ENCODE measurements around the gene CTNNA2.

Gene CTNNA2

GRCh38 chr2:80080957-80081356, 568.1 kb downstream of the CTNNA2 start:
- TF ChIP-seq GATA2 (IDR thresholded peaks at IDR 0.05; ENCODE audit: low read depth, low read length) (no peak), GATA3 (IDR thresholded peaks at IDR 0.05; ENCODE audit: low read depth, low read length) (no peak)

GRCh38 chr2:80086831-80087230, 574.0 kb downstream of the CTNNA2 start:
- TF ChIP-seq GATA2 (IDR thresholded peaks at IDR 0.05; ENCODE audit: low read depth, low read length) = peak; percentile 37
- TF ChIP-seq GATA3 (IDR thresholded peaks at IDR 0.05; ENCODE audit: low read depth, low read length) = 0 out of 2 replicates have a peak, but pooled peaks have one; percentile 28

GRCh38 chr2:80091237-80091636, 578.4 kb downstream of the CTNNA2 start:
- TF ChIP-seq GATA2 (IDR thresholded peaks at IDR 0.05; ENCODE audit: low read depth, low read length) (peak; percentile 41; the same call in 1 of the 2 replicates), GATA3 (IDR thresholded peaks at IDR 0.05; ENCODE audit: low read depth, low read length) (no peak)

DNA sequence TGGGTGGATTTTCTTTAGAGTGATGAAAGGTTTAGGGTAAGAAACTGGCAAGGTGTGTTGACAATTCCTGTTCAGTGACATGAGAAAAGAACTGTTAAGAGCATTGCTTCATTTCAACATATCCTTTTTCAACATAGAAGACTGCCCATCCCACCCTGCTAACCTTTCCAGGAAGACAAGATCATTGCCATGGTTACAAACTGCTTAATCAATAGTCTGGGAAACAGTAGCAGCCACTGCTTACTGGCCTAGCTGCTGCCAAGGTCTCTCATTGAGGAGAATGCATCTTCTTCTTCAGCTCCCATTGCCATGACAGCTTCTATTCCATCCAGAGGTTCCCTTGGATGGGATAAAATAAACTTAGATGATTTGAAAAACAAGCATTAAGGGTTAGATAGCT, 579.6 kb downstream of the CTNNA2 start:
- TF ChIP-seq GATA3 (IDR thresholded peaks at IDR 0.05; ENCODE audit: low read depth, low read length) (no peak), GATA2 (IDR thresholded peaks at IDR 0.05; ENCODE audit: low read depth, low read length) (no peak)

- TF ChIP-seq GATA3 (IDR thresholded peaks at IDR 0.05; ENCODE audit: low read depth, low read length) (no peak), GATA2 (IDR thresholded peaks at IDR 0.05; ENCODE audit: low read depth, low read length) (no peak)
These were observed 589.2 kb downstream of the CTNNA2 start for GRCh38 chr2:80102026-80102425.

DNA sequence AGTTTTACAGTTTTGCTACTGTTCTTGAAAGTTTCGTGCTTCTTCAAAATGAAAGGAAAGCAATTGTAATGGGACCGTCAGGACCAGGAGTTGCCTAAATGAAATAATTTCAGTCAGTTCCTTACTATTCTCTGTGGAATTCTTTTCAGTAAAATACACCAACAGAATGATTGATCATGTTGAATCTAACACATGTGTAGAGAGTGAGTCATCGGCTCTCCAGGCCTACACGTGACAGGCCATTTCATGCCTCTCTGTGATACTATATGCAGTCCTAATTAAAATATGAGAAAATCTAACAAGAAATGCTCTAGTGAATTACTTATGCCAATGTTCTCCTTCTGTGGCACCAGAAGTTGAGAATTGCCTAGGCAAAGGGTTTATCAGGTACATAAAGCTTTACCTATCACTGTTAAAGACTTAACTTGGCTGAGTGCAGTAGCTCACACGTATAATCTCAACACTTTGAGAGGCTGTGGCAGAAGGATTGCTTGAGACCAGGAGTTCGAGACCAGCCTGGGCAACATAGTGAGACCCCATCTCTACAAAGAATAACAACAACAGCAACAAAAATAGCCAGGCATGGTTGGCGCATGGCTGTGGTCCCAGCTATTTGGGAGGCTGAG, 592.3 kb downstream of the CTNNA2 start:
- TF ChIP-seq GATA3 (IDR thresholded peaks at IDR 0.05; ENCODE audit: low read depth, low read length) (no peak), GATA2 (IDR thresholded peaks at IDR 0.05; ENCODE audit: low read depth, low read length) (no peak)

- no peak for TF ChIP-seq GATA3 (IDR thresholded peaks at IDR 0.05; ENCODE audit: low read depth, low read length)
- TF ChIP-seq GATA2 (IDR thresholded peaks at IDR 0.05; ENCODE audit: low read depth, low read length) = no peak
These were observed 598.3 kb downstream of the CTNNA2 start for GRCh38 chr2:80111185-80111584.

DNA sequence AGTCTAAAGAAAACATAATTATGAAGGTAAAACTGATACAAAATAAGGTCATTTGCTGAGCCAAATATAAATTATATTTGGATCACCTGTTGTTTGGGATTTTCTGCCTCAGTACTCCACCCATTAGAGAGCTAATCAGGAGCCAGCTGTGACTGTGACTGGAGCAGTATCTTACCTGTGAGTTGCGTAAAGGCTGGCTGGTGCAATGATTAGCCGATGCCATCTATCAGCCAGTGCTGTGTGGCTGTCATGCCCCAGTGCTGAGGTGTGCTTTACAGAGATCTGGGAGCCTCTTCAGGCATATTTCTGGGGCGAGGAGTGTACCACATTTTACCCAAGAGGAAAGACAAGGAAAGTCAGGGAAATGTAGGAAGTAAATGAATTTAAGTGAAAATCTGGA, 599.9 kb downstream of the CTNNA2 start:
- TF ChIP-seq GATA3 (IDR thresholded peaks at IDR 0.05; ENCODE audit: low read depth, low read length) (no peak), GATA2 (IDR thresholded peaks at IDR 0.05; ENCODE audit: low read depth, low read length) (no peak)

- TF ChIP-seq GATA3 (IDR thresholded peaks at IDR 0.05; ENCODE audit: low read depth, low read length) = no peak
These were observed 600.5 kb downstream of the CTNNA2 start for GRCh38 chr2:80113399-80113798.

- TF ChIP-seq GATA3 (IDR thresholded peaks at IDR 0.05; ENCODE audit: low read depth, low read length) (no peak), GATA2 (IDR thresholded peaks at IDR 0.05; ENCODE audit: low read depth, low read length) (no peak)
These were observed 602.0 kb downstream of the CTNNA2 start for GRCh38 chr2:80114812-80115211.

- TF ChIP-seq GATA2 (IDR thresholded peaks at IDR 0.05; ENCODE audit: low read depth, low read length) = no peak
- TF ChIP-seq GATA3 (IDR thresholded peaks at IDR 0.05; ENCODE audit: low read depth, low read length) = no peak
These were observed 604.5 kb downstream of the CTNNA2 start for GRCh38 chr2:80117401-80117800.

- no peak for TF ChIP-seq GATA2 (IDR thresholded peaks at IDR 0.05; ENCODE audit: low read depth, low read length)
- TF ChIP-seq GATA3 (IDR thresholded peaks at IDR 0.05; ENCODE audit: low read depth, low read length) = no peak
These were observed 608.0 kb downstream of the CTNNA2 start for GRCh38 chr2:80120866-80121265.

- no peak for TF ChIP-seq GATA3 (IDR thresholded peaks at IDR 0.05; ENCODE audit: low read depth, low read length)
These were observed 609.8 kb downstream of the CTNNA2 start for GRCh38 chr2:80122675-80123074.

DNA sequence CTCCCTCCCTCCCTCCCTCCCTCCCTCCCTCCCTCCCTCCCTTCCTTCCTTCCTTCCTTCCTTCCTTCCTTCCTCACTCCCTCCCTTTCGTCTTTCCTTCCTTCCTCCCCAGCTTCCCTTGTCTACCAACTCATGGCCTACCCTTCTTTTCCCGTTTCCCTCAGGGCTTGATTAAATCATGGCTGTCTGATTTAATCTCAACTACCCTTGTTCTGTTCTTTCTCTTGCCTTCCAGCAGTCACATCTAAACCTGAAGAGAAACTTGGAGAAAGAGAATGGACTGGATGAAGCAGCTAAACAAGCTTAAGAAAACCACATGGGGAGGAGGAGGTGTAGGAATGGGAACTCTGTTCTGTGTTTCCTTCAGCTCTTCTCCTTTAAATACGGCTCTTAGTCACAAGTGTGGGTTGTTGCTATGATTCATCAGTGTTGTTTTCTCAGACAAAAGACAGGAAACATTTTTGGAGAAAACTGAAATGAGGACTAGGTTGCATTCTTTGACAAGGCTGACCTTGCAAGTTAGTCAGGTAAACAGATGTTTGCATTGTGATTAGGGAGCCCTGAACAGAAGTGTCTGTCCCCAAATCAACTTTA, 613.8 kb downstream of the CTNNA2 start:
- TF ChIP-seq GATA3 (IDR thresholded peaks at IDR 0.05; ENCODE audit: low read depth, low read length) = no peak
- peak; percentile 36; the same call in 1 of the 2 replicates for TF ChIP-seq GATA2 (IDR thresholded peaks at IDR 0.05; ENCODE audit: low read depth, low read length)

- TF ChIP-seq GATA3 (IDR thresholded peaks at IDR 0.05; ENCODE audit: low read depth, low read length) (no peak), GATA2 (IDR thresholded peaks at IDR 0.05; ENCODE audit: low read depth, low read length) (no peak)
These were observed 615.2 kb downstream of the CTNNA2 start for GRCh38 chr2:80128080-80128479.

Measured in SH-SY5Y (cell line).